K562 (cell line): ENCODE data around the gene BORA.

Source experiments
- CCAR2 ChIP-seq: fragments of 200-400 bp; formaldehyde crosslinking; IDR thresholded peaks from 2 replicates; pipeline ENCODE4 v1.6.1; 2017; ENCODE audit warnings: mild to moderate bottlenecking, low read depth, low read length
- FOS ChIP-seq: IDR thresholded peaks from 3 replicates; pipeline ENCODE4 v1.6.1; 2011; ENCODE audit not compliant: insufficient read length; ENCODE audit errors: extremely low read depth
- HMG20A ChIP-seq: fragments of 450-650 bp; formaldehyde crosslinking; conservative IDR thresholded peaks from 2 replicates; pipeline ENCODE4 v1.4.0; 2020; ENCODE audit warnings: mild to moderate bottlenecking, mixed read lengths
- JUN ChIP-seq, 2 experiments: sonication (generic) in 1 of 2; formaldehyde crosslinking in 1 of 2; IDR thresholded peaks; 2 replicates each; pipeline versions ENCODE4 v1.6.1 to v1.8.0; 2012 to 2022; ENCODE audit warnings: borderline replicate concordance in 2 of 2, mild to moderate bottlenecking in 2 of 2, improper control_type of control experiment in 1 of 2, low read depth in 1 of 2, low read length in 1 of 2, missing genetic modification reagents in 1 of 2
- PHB2 ChIP-seq: fragments of 450-650 bp; IDR thresholded peaks from 2 replicates; pipeline ENCODE4 v1.6.1; 2017; ENCODE audit warnings: low read depth
- POLR2A ChIP-seq: fragments of 450-650 bp; conservative IDR thresholded peaks from 2 replicates; pipeline ENCODE4 v1.6.1; 2016
- ZC3H4 ChIP-seq: sonication (generic); formaldehyde crosslinking; IDR thresholded peaks from 2 replicates; pipeline ENCODE4 v1.9.0; 2021; ENCODE audit warnings: missing genetic modification reagents, borderline replicate concordance
- ZNF3 ChIP-seq: fragments of 250-450 bp; sonication (Bioruptor Pico); IDR thresholded peaks from 2 replicates; pipeline ENCODE4 v1.5.0; 2021; ENCODE audit warnings: mild to moderate bottlenecking, moderate library complexity
- TF ChIP-seq, protein P1 (sequence below), 3 experiments: IDR thresholded peaks in 2 of 3; conservative IDR thresholded peaks in 1 of 3; 2 replicates each; pipeline ENCODE4 v1.5.1; 2011 to 2012; ENCODE audit warnings: low read length in 3 of 3, mild to moderate bottlenecking in 3 of 3, control low read depth in 2 of 3, improper control_type of control experiment in 1 of 3, inconsistent platforms in 1 of 3, low read depth in 1 of 3, mixed read lengths in 1 of 3, moderate library complexity in 1 of 3; ENCODE audit not compliant: insufficient read depth in 2 of 3

DNA sequence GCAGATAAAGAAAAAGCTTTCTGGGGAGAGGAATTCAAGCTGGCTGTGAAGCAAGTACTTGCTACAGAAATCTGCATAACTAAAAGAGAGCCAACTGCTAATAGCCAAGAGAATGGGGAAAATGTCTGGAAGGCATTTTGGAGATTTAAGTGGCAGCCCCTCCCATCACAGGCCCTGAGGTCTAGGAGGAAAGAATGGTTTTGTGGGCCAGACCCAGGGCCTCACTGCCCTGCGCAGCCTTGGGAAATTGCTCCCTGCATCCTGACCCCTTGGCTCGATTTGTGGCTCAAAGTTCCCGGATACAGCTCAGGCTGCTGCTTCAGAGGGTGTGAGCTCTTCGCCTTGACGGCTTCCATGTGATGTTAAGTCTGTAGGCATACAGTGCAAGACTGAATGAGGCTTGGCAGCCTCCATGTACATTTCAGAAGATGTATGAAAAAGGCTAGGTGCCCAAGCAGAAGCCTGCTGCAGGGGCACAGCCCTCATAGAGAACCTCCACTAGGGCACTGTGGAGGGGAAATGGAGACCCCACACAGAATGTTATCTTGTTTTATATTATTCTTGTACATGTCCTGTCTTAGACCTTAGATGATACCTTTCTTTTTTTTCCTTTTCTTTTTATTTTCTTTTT lies 34.7 kb upstream of the BORA start:
- TF ChIP-seq ZNF3 (CRISPR knock-in tag) = no peak
- TF ChIP-seq PHB2 = no peak
- TF ChIP-seq JUN (IDR thresholded peaks at IDR 0.05; ENCODE audit: borderline replicate concordance, low read depth, low read length) = no peak
- no peak for TF ChIP-seq JUN (CRISPR knock-in tag; IDR thresholded peaks at IDR 0.05; ENCODE audit: borderline replicate concordance)
- TF ChIP-seq, protein P1, sequence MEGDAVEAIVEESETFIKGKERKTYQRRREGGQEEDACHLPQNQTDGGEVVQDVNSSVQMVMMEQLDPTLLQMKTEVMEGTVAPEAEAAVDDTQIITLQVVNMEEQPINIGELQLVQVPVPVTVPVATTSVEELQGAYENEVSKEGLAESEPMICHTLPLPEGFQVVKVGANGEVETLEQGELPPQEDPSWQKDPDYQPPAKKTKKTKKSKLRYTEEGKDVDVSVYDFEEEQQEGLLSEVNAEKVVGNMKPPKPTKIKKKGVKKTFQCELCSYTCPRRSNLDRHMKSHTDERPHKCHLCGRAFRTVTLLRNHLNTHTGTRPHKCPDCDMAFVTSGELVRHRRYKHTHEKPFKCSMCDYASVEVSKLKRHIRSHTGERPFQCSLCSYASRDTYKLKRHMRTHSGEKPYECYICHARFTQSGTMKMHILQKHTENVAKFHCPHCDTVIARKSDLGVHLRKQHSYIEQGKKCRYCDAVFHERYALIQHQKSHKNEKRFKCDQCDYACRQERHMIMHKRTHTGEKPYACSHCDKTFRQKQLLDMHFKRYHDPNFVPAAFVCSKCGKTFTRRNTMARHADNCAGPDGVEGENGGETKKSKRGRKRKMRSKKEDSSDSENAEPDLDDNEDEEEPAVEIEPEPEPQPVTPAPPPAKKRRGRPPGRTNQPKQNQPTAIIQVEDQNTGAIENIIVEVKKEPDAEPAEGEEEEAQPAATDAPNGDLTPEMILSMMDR (IDR thresholded peaks at IDR 0.05 in 2 of 3, conservative IDR thresholded peaks at IDR 0.05 in 1 of 3; ENCODE audit: insufficient read depth in 2 of 3, low read depth in 1 of 3, low read length in 3 of 3) = no peak
- TF ChIP-seq HMG20A = no peak
- TF ChIP-seq FOS = no peak
- no peak for TF ChIP-seq CCAR2
- no peak for TF ChIP-seq ZC3H4 (CRISPR knock-in tag)
- TF ChIP-seq POLR2A = no peak
